A549 treated with CORT108297 at 1 μM for 4 hours (cell line): Measurements from ENCODE around the gene MAPKBP1. TPM values are rescaled to one million over a fixed set of nuclear protein-coding genes. Genes with fewer than 3 reads are reported as not detected.

ENCODE experiments used
- total RNA-seq: library from RNA; stranded (reverse); fragments of 200-300 nt; extraction: Qiagen RNA extraction; gene quantifications from 5 replicates; pipeline ENCODE4 v1.2.3, GENCODE V29; 2022

Gene MAPKBP1, protein sequence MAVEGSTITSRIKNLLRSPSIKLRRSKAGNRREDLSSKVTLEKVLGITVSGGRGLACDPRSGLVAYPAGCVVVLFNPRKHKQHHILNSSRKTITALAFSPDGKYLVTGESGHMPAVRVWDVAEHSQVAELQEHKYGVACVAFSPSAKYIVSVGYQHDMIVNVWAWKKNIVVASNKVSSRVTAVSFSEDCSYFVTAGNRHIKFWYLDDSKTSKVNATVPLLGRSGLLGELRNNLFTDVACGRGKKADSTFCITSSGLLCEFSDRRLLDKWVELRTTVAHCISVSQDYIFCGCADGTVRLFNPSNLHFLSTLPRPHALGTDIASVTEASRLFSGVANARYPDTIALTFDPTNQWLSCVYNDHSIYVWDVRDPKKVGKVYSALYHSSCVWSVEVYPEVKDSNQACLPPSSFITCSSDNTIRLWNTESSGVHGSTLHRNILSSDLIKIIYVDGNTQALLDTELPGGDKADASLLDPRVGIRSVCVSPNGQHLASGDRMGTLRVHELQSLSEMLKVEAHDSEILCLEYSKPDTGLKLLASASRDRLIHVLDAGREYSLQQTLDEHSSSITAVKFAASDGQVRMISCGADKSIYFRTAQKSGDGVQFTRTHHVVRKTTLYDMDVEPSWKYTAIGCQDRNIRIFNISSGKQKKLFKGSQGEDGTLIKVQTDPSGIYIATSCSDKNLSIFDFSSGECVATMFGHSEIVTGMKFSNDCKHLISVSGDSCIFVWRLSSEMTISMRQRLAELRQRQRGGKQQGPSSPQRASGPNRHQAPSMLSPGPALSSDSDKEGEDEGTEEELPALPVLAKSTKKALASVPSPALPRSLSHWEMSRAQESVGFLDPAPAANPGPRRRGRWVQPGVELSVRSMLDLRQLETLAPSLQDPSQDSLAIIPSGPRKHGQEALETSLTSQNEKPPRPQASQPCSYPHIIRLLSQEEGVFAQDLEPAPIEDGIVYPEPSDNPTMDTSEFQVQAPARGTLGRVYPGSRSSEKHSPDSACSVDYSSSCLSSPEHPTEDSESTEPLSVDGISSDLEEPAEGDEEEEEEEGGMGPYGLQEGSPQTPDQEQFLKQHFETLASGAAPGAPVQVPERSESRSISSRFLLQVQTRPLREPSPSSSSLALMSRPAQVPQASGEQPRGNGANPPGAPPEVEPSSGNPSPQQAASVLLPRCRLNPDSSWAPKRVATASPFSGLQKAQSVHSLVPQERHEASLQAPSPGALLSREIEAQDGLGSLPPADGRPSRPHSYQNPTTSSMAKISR (N-terminal part only)
- total RNA-seq: 3.2 to 5.3 TPM (median 5.2 TPM) in 5 replicates

DNA sequence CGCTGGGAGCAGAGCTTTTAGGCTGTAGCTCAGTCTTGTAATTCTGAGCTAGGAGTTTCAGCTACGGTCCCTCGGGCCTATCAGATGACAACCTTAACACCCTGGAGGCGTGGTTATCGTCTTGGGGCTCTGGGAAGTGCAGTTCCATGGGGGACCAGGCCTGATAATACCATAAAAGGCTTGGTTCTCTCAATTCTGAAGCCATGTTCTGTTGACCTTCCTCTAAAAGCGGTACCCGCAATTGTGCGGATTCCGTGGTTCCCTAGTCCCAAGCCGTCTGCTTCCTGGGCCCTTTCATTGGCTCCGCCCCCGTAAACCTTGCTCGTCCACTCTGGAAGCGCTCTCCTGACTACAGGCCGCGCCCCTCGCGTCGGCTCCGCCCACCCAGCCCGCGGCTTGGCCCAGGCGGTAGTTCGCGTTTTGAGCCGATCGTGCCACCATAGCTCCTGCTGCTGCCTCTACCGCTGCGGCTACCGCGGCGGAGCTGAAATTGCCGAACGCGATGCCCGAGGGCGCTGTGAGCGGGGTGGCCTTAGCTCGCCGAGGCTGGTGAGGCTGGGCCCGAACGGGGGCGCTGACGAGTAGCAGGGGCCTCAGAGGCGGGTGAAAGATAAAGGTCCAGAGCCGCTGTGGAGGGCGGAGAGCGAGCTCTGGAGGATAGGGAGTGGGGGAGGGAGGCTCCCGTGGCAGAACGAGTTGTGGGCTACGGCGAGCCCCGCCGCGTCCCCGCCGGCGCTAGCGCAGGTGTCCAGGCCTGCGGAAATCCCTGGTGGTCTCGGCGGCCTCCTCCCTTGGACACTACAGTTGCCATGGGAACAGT, at the start of gene MAPKBP1:
MAPKBP1 (plus strand) TSS at position 423 of the 820 bp plus-strand sequence. CDS start 792 bp downstream, outside the sequence.

DNA sequence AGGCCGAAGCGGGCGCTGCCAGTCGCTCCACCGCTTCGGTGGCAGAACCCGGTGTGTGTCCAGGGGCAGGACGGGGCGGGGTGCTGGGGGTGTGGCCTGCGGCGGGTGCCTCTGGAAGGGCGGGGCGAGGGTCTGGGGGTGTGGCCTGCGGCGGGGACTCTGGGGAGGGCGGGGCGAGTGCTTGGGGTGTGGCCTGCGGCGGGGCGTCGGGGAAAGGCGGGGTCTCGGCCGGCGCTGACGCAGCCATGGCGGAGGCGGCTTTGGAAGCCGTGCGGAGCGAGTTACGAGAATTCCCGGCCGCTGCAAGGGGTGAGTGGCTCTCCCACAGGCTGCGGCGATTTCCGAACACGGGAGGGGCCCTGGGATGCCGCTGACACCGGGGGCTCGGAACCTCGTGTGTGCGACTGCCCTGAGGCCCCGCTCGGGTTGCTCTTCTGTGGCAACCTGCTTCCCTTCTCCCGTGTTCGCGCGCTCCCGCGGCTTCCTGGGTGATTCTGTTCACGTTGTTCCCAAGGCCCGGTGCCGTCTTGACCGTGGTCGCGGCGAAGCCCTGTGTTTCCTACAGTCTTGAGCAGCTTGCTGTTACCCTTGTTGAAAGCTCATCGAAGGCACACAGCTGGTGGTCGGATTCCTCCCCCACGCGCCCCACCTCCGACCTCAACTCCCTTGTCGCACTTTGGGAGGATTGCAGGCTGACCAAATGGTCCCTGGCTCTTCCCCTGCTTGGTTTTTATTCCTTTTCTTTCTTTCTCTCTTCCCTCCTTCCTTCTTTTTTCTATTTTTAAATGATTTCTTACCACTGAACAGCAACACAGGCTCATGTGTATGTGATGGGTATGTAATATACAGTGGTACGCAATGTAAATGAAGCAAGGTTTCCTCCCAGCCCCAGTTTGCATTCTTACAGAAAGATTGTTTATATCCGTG, 53.9 kb downstream of the MAPKBP1 start, which contains the start of gene JMJD7:
JMJD7 (plus strand) TSS at position 213 of the 927 bp plus-strand sequence; CDS start at position 246, 33 bp downstream.

DNA sequence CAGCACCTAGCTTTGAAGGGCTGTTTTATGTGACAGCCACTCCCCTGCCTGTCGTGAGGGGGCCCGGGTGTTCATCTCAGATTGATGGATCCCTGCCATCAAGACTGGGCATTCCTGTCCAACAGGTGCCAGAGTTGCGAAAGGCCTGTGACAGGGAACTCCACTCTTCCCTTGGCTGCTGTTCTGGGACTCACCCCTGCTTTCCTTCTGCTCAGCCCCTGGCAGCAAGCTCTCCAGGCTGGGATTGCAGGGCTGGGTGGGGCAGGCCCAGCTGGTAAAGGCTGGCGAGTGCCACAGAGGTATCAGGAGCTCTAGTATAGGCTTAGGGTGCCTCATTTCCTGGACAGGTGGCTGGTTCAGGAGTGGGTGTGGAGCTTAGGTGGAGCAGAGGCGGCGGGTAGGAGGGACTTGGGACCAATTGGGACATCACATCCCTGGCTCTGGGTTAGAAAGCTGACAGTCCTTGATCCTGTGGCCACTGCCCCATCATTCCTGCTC, 64.2 kb downstream of the MAPKBP1 start, which contains the start of gene PLA2G4B:
PLA2G4B (plus strand) TSS at position 448 of the 498 bp plus-strand sequence. CDS start 67 bp downstream, outside the sequence.

Other genes with a start within 250 kb of the MAPKBP1 start
- 9.2 to 14.3 TPM (median 12.5 TPM) in 5 replicates for gene RPAP1, start 230.2 kb upstream of the MAPKBP1 start, total RNA-seq
- gene TYRO3, start 215.3 kb upstream of the MAPKBP1 start, total RNA-seq: 13.4 to 15.8 TPM (median 14.3 TPM) in 5 replicates
- gene MGA, start 114.1 kb upstream of the MAPKBP1 start, total RNA-seq: 5.3 to 8.8 TPM (median 7.0 TPM) in 5 replicates
- 2.7 to 4.2 TPM (median 3.7 TPM) in 5 replicates for gene JMJD7, start 53.6 kb downstream of the MAPKBP1 start, total RNA-seq
- 2.1 to 3.5 TPM (median 2.4 TPM) in 5 replicates for gene PLA2G4B, start 64.4 kb downstream of the MAPKBP1 start, total RNA-seq
- 0.17 to 0.27 TPM (median 0.24 TPM) in 5 replicates for gene SPTBN5, start 119.6 kb downstream of the MAPKBP1 start, total RNA-seq
- 10.0 to 12.4 TPM (median 11.4 TPM) in 5 replicates for gene EHD4, start 198.1 kb downstream of the MAPKBP1 start, total RNA-seq
- gene PLA2G4E, start 246.6 kb downstream of the MAPKBP1 start, total RNA-seq: 0.02 TPM in 1 of 5 replicates, not detected in the others